Lower leg skin (tissue), 4 donors: Measurements from ENCODE around the gene DGKB. TPM values are rescaled to one million over a fixed set of nuclear protein-coding genes. Genes with fewer than 3 reads are reported as not detected.
"Not testable (repeated sequence)": the region's sequence is repeated elsewhere in the genome, so short reads cannot be mapped to it uniquely, and the experiment has no call there.

Source experiments
- DNase-seq, 2 donors: peaks; one replicate each; pipeline ENCODE4 v3.0.0-alpha.2; 2019; ENCODE audit warnings: low spot score in 2 of 2
- H3K4me3 ChIP-seq: fragments of 200-600 bp; sonication (generic); 2 replicates; pipeline ENCODE4 v1.5.1; 2017; ENCODE audit warnings: mild to moderate bottlenecking, low read depth; ENCODE audit not compliant: poor library complexity, severe bottlenecking
- CTCF ChIP-seq, 3 donors: fragments of 450-650 bp; IDR thresholded peaks; one replicate each; pipeline ENCODE4 v1.5.1; 2016; ENCODE audit warnings: antibody characterized with exemption in 3 of 3, mild to moderate bottlenecking in 3 of 3, moderate library complexity in 2 of 3
- POLR2A ChIP-seq, 2 donors: fragments of 450-650 bp; IDR thresholded peaks; one replicate each; pipeline ENCODE4 v1.6.1; 2016 to 2017; ENCODE audit warnings: antibody characterized with exemption in 2 of 2, mild to moderate bottlenecking in 1 of 2, moderate library complexity in 1 of 2
- WGBS, 2 donors: methylation state at CpG; one replicate each; pipeline ENCODE4 v1.1.5; 2018; 5-methylcytosine and 5-hydroxymethylcytosine counted together
- intact Hi-C: fragments of 100-400 bp; cut with DNase I; formaldehyde crosslinking; loops from one replicate; pipeline ENCODE4 v1.15.0; 2023; ENCODE audit warnings: low total_unique reads
- total RNA-seq, 4 donors: library from RNA; depleted of rRNA; stranded (reverse); fragments of >200 nt; gene quantifications; one replicate each; pipeline ENCODE4 v1.1.0, GENCODE V29; 2016

DGKB gene
- total RNA-seq, 4 donors from 2014 or later: 0.05 to 0.58 TPM; not detected in 2

DNA sequence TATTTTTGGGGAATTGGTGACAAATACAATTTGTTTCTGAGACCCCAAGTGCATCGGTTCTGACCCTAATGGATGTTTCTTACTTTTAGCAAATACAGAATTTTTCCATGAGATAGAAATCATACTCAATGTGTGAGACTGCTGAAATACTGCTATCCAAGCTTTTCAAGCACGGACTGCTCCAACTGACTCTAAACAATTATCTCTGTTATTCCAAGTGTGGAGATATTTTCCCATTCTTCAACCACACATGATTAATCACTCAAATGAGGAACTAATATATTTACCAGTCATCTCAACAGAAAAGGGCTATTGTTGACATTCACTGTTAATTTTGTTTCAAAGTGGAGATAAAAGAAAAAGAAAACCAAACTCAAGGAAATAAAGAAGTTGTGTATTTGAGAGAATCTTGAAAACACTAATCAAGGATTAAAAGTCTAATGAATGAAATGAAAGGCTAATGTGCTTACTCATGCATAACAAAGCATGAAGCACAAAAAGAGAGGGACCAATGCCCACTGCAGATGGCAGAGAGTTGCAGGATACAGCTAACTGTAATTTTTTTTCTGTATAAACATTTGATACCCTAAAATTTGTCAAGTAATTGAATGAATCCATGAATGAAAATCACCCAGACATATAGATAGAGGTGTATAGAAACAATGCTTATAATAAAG is 423.6 kb downstream of the DGKB start:
- TF ChIP-seq POLR2A (IDR thresholded peaks at IDR 0.05) (no peak), CTCF (IDR thresholded peaks at IDR 0.05) (no peak)
- intact Hi-C loops: no loop called here
- DNase-seq: no peak
- H3K4me3 ChIP-seq: no peak overlapping the region
- WGBS, 2 donors: 68 to 73% methylated on average over 2 of the region's 2 CpGs

- WGBS, 2 donors: 29 to 64% methylated on average over 3 of the region's 3 CpGs
- DNase-seq, H3K4me3 ChIP-seq, intact Hi-C loops: not testable (repeated sequence)
Observed at GRCh38 chr7:14461716-14462115, 440.8 kb downstream of the DGKB start.

- 91 to 94% methylated on average over 7 of the region's 7 CpGs for WGBS, 2 donors
- intact Hi-C loops, H3K4me3 ChIP-seq, DNase-seq: not testable (repeated sequence)
Observed at GRCh38 chr7:14458846-14459245, 443.7 kb downstream of the DGKB start.

DNA sequence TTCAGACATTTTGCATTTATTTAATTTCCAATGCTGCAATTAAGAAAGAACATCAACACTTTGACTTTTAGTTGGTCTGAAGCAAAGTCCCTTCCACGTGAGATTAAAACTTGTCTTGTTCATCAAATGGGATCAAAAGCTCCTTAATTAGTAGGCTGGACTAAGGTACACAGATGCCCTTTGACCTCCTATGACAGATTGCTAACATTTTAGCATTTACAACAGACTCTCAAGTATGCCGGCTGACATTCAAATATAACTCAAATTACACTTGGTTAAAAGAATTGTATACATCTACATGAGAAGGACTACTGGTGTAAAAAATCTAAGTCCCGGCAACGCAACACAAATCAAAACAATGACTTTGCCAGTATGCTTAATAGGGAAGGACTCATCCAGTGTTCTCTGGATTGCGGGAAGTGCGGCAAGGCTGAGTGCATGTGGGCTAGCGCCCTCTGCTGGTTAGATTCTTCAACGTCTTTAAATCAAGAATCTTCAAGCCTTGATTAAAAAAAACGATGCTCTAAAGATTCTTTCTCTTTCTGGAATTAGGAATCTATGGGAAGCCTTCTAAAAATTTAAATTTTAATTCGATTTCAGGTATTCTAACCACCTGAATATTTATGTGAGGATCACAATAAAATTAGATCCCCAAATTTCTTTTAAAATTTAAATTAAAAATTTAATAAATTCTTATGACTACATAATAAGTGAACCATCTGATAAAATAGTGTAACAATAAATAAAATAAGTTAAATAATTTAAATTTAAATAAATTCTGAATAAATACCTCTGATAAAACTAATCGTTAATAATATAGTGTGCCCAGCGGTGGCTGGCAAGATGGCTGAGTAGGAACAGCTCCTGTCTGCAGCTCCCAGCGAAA is 444.7 kb downstream of the DGKB start:
- intact Hi-C loops: no loop called here
- 25 to 26% methylated on average over 13 of the region's 13 CpGs for WGBS, 2 donors
- DNase-seq: peak; percentile 49 to 85
- no peak overlapping the region for H3K4me3 ChIP-seq
- TF ChIP-seq CTCF (IDR thresholded peaks at IDR 0.05): no peak
- no peak for TF ChIP-seq POLR2A (IDR thresholded peaks at IDR 0.05)

GRCh38 chr7:14449291-14449690 is 453.3 kb downstream of the DGKB start:
- intact Hi-C loops: no loop called here
- WGBS, 2 donors: 81 to 83% methylated on average over 4 of the region's 4 CpGs
- no peak for DNase-seq
- H3K4me3 ChIP-seq: no peak overlapping the region
- TF ChIP-seq POLR2A (IDR thresholded peaks at IDR 0.05) (no peak), CTCF (IDR thresholded peaks at IDR 0.05) (no peak)

DNA sequence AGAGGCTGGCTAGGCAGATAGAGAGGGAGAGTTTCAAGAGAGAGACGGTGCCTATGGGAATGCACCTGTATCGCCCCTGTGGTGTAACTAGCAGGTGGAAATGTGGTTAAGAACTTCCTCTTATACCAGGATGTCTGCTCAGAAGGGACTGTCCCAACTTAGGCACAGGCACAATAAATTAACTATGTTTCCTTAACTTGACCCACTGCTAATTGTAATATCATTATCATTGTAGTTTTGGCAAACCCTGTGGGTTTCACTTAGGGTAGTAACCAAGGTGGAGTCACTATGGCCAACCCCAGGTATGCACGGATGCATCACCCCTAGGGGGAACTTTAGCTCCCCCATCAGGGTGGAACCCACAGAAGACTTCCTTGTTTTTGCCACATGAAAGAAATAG is 455.7 kb downstream of the DGKB start:
- 71 to 76% methylated on average over 3 of the region's 3 CpGs for WGBS, 2 donors
- no peak for TF ChIP-seq POLR2A (IDR thresholded peaks at IDR 0.05)
- no peak for TF ChIP-seq CTCF (IDR thresholded peaks at IDR 0.05)
- DNase-seq: no peak
- H3K4me3 ChIP-seq: no peak overlapping the region
- intact Hi-C loops: no loop called here
